ENCODE results near the gene ARHGEF2. TPM values are rescaled to one million over a fixed set of nuclear protein-coding genes. Genes with fewer than 3 reads are reported as not detected.
A peak's percentile ranks its signal among the peaks of the same experiment; 100 is the strongest.

Gene ARHGEF2
- total and polyA plus RNA-seq, 9 of the 15 experiments (the other 6 are each of a cell fraction or from before 2014, with no cell fraction given), result 7.1 to 162 (median 62.2) TPM

DNA sequence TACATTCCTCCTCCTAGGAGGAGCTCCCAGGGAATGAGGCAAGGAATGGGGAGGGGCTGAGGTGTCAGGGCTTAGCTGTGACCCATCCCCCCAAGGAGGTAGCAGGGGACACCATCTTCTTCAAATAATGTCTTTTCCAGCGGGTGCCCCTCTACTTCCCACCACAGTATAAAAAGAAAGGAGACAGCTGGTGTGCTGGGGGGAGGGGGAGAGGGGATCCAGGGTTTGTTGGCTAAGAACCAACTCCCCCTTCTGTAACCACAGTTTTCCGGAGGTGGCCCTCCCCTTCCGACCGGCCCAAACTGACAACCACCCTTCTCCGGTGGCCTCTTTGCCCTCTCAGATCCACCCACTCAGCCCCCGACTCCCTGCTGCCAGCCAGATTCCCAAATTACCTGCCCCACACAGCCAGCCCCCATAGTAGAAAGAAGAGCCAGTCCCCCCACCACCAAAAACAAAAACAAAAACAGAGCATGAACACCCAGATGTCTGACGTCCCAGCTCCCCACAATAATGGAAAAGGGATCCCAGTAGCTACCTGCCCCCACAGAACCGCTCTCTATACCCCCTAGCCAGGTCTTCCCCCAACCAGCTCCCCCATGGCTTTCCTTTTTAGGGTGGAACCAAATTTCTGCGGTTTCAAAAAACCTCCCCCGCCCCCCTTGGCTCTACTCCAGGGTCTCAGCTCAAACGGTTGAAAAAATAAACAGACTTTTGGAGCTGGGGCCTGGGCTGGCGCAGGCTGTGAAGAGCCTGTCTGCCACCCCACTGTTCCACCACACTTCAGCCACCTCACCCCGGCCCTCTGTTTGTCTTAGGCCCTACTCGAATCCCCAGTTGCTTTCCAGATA is 2.1 kb downstream of the ARHGEF2 start (continued):
- TF ChIP-seq HMGN3 (IDR thresholded peaks at IDR 0.05; ENCODE audit: borderline replicate concordance, extremely low read depth, insufficient read length, low read depth, low read length) (peak; percentile 51), RBM34 (IDR thresholded peaks at IDR 0.05; ENCODE audit: borderline replicate concordance, insufficient read depth, low read length) (no peak), NEUROD1 (IDR thresholded peaks at IDR 0.05; ENCODE audit: borderline replicate concordance, low read depth, low read length, partially characterized antibody) (no peak), KDM5B (IDR thresholded peaks at IDR 0.05; ENCODE audit: insufficient replicate concordance, low read depth, low read length) (peak; percentile 56), SMAD4 (CRISPR knock-in tag; conservative IDR thresholded peaks at IDR 0.05) (no peak), ZNF347 (CRISPR knock-in tag; IDR thresholded peaks at IDR 0.05; ENCODE audit: low read depth) (no peak), L3MBTL2 (IDR thresholded peaks at IDR 0.05) (no peak), NFIC (IDR thresholded peaks at IDR 0.05) (peak; percentile 90), TFAM (CRISPR knock-in tag; conservative IDR thresholded peaks at IDR 0.05) (no peak), ZNF586 (CRISPR knock-in tag; conservative IDR thresholded peaks at IDR 0.05) (no peak), RFX7 (CRISPR knock-in tag; IDR thresholded peaks at IDR 0.05) (no peak), MXI1 (IDR thresholded peaks at IDR 0.05; ENCODE audit: low read depth, low read length) (no peak), BRD4 (IDR thresholded peaks at IDR 0.05) (peak; percentile 70), ETV1 (tag; conservative IDR thresholded peaks at IDR 0.05; ENCODE audit: low read depth) (peak; percentile 89), ZNF780A (CRISPR knock-in tag; IDR thresholded peaks at IDR 0.05) (no peak), NONO (IDR thresholded peaks at IDR 0.05; ENCODE audit: low read depth in 2 of 2, low read length in 1 of 2) (no peak)
- TF ChIP-seq, protein P1, sequence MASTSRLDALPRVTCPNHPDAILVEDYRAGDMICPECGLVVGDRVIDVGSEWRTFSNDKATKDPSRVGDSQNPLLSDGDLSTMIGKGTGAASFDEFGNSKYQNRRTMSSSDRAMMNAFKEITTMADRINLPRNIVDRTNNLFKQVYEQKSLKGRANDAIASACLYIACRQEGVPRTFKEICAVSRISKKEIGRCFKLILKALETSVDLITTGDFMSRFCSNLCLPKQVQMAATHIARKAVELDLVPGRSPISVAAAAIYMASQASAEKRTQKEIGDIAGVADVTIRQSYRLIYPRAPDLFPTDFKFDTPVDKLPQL (IDR thresholded peaks at IDR 0.05; ENCODE audit: extremely low read depth, insufficient read length), result no peak
- TF ChIP-seq, protein P2, sequence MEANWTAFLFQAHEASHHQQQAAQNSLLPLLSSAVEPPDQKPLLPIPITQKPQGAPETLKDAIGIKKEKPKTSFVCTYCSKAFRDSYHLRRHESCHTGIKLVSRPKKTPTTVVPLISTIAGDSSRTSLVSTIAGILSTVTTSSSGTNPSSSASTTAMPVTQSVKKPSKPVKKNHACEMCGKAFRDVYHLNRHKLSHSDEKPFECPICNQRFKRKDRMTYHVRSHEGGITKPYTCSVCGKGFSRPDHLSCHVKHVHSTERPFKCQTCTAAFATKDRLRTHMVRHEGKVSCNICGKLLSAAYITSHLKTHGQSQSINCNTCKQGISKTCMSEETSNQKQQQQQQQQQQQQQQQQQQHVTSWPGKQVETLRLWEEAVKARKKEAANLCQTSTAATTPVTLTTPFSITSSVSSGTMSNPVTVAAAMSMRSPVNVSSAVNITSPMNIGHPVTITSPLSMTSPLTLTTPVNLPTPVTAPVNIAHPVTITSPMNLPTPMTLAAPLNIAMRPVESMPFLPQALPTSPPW (CRISPR knock-in tag; IDR thresholded peaks at IDR 0.05), result peak; percentile 85
- TF ChIP-seq, protein P3, sequence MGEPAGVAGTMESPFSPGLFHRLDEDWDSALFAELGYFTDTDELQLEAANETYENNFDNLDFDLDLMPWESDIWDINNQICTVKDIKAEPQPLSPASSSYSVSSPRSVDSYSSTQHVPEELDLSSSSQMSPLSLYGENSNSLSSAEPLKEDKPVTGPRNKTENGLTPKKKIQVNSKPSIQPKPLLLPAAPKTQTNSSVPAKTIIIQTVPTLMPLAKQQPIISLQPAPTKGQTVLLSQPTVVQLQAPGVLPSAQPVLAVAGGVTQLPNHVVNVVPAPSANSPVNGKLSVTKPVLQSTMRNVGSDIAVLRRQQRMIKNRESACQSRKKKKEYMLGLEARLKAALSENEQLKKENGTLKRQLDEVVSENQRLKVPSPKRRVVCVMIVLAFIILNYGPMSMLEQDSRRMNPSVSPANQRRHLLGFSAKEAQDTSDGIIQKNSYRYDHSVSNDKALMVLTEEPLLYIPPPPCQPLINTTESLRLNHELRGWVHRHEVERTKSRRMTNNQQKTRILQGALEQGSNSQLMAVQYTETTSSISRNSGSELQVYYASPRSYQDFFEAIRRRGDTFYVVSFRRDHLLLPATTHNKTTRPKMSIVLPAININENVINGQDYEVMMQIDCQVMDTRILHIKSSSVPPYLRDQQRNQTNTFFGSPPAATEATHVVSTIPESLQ (CRISPR knock-in tag; IDR thresholded peaks at IDR 0.05), result 0 out of 2 replicates have a peak, but pooled peaks have one; percentile 24

Measured in K562 (cell line).